DND-41 (cell line): ENCODE data around the gene PDCD11.

Experiments
- CTCF ChIP-seq: IDR thresholded peaks from 2 replicates; pipeline ENCODE4 v1.5.1; 2012; ENCODE audit warnings: borderline replicate concordance, low read length, moderate library complexity, mild to moderate bottlenecking; ENCODE audit not compliant: poor library complexity, severe bottlenecking; ENCODE audit errors: extremely low read depth
- EZH2 ChIP-seq: IDR thresholded peaks from 3 replicates; pipeline ENCODE4 v1.6.1; 2012; ENCODE audit warnings: borderline replicate concordance, low read depth, mild to moderate bottlenecking, moderate library complexity, low read length, inconsistent platforms; ENCODE audit not compliant: severe bottlenecking

- TF ChIP-seq CTCF (no peak), EZH2 (no peak)
Measured at GRCh38 chr10:103459615-103460014, 63.2 kb downstream of the PDCD11 start.
